HEK293 (cell line): ENCODE measurements around the gene MITF.

Experiments used
- CTCF ChIA-PET: fragments of 350-600 bp; formaldehyde crosslinking; extraction: SDS; loops from one replicate; lab custom pipeline; 2021; ENCODE audit warnings: antibody characterized with exemption; lab: Yijun Ruan, JAX
- POLR2A ChIA-PET: fragments of 300-600 bp; formaldehyde crosslinking; extraction: SDS; loops from one replicate; lab custom pipeline; 2020; ENCODE audit warnings: antibody characterized with exemption, inconsistent platforms; lab: Yijun Ruan, JAX
- H3K27ac ChIP-seq: fragments of 200-500 bp; sonication (Bioruptor generic); 2 replicates; pipeline ENCODE4 v1.5.1; 2014; ENCODE audit warnings: low read depth, low read length, control low read depth, inconsistent platforms; ENCODE audit errors: extremely low read depth
- H3K36me3 ChIP-seq, 2 experiments: fragments of 200-500 bp in 1 of 2; sonication (Bioruptor generic) in 1 of 2; 1 replicate in 1 of 2; 2 replicates in 1 of 2; pipeline ENCODE4 v1.5.1; 2014 to 2017; ENCODE audit warnings: inconsistent platforms in 2 of 2, low read length in 2 of 2; ENCODE audit not compliant: control insufficient read depth in 2 of 2, insufficient read depth in 1 of 2
- H3K4me1 ChIP-seq: fragments of 200-500 bp; sonication (Bioruptor generic); 2 replicates; pipeline ENCODE4 v1.5.1; 2014; ENCODE audit warnings: mild to moderate bottlenecking, low read length, inconsistent platforms; ENCODE audit not compliant: control insufficient read depth, insufficient read depth
- H3K4me3 ChIP-seq: 2 replicates; pipeline ENCODE4 v1.5.1; 2011; ENCODE audit warnings: low read depth, mild to moderate bottlenecking, control low read depth, low read length, moderate library complexity
- H3K9me3 ChIP-seq: fragments of 200-500 bp; sonication (Bioruptor generic); 2 replicates; pipeline ENCODE4 v1.5.1; 2014; ENCODE audit warnings: low read depth, low read length, inconsistent platforms; ENCODE audit not compliant: control insufficient read depth, insufficient read depth
- PRDM1 ChIP-seq: fragments of 450-650 bp; formaldehyde crosslinking; IDR thresholded peaks from 2 replicates; pipeline ENCODE4; 2016; ENCODE audit warnings: missing biosample characterization, missing genetic modification characterization
- REPIN1 ChIP-seq: fragments of 450-650 bp; formaldehyde crosslinking; IDR thresholded peaks from 2 replicates; pipeline ENCODE4 v1.5.1; 2017; ENCODE audit warnings: missing biosample characterization, missing genetic modification characterization, low read depth
- TCF7L2 ChIP-seq: IDR thresholded peaks from 2 replicates; pipeline ENCODE4 v1.6.1; 2011; ENCODE audit warnings: low read depth, mild to moderate bottlenecking, inconsistent platforms, low read length, moderate library complexity, borderline replicate concordance
- ZBTB1 ChIP-seq: fragments of 450-650 bp; formaldehyde crosslinking; IDR thresholded peaks from 2 replicates; pipeline ENCODE4 v1.5.1; 2016; ENCODE audit warnings: missing biosample characterization, missing genetic modification characterization
- ZNF2 ChIP-seq: fragments of 450-650 bp; formaldehyde crosslinking; IDR thresholded peaks from 2 replicates; pipeline ENCODE4 v1.5.1; 2016; ENCODE audit warnings: missing biosample characterization, missing genetic modification characterization
- ZNF658 ChIP-seq: fragments of 450-650 bp; formaldehyde crosslinking; IDR thresholded peaks from 2 replicates; pipeline ENCODE4; 2016; ENCODE audit warnings: missing biosample characterization, missing genetic modification characterization
- ZNF670 ChIP-seq: fragments of 450-650 bp; formaldehyde crosslinking; IDR thresholded peaks from 2 replicates; pipeline ENCODE4 v1.5.1; 2016; ENCODE audit warnings: missing biosample characterization, missing genetic modification characterization, low read depth
- ZSCAN4 ChIP-seq: fragments of 450-650 bp; formaldehyde crosslinking; IDR thresholded peaks from 2 replicates; pipeline ENCODE4 v1.5.1; 2017; ENCODE audit warnings: missing biosample characterization, missing genetic modification characterization

The MITF gene

GRCh38 chr3:70006089-70006488 lies 266.8 kb downstream of the MITF start:
- H3K27ac ChIP-seq = no peak overlapping the region
- ChIA-PET CTCF (interaction anchor here (0.6 to 0.7 kb wide), 2 partner anchors 12 to 114 kb away, joined by 3 read pairs; no protein-coding TSS in a partner anchor), POLR2A (no interaction called here)
- H3K4me3 ChIP-seq = no peak overlapping the region
- no peak for TF ChIP-seq PRDM1 (tag by site-specific recombination)
- no peak for TF ChIP-seq TCF7L2
- TF ChIP-seq, all 188 proteins: peak for 0
- Histone ChIP-seq H3K4me1 (no peaks in the 10 kb centered on the region), H3K9me3 (no peaks in the 10 kb centered on the region), H3K36me3 (no peaks in the 10 kb centered on the region)

- Histone ChIP-seq H3K4me3 (no peak overlapping the region), H3K9me3 (no peaks in the 10 kb centered on the region), H3K4me1 (no peaks in the 10 kb centered on the region), H3K36me3 (no peaks in the 10 kb centered on the region), H3K27ac (no peak overlapping the region)
- ChIA-PET POLR2A (no interaction called here), CTCF (no interaction called here)
- no peak for TF ChIP-seq ZSCAN4 (tag by site-specific recombination)
- no peak for TF ChIP-seq ZNF670
Observed at GRCh38 chr3:70010346-70010745, 271.1 kb downstream of the MITF start.

GRCh38 chr3:70011582-70011981 lies 272.3 kb downstream of the MITF start:
- no peak overlapping the region for H3K27ac ChIP-seq
- CTCF ChIA-PET = no interaction called here
- H3K4me1 ChIP-seq = no peaks in the 10 kb centered on the region
- H3K9me3 ChIP-seq = no peaks in the 10 kb centered on the region
- no peak overlapping the region for H3K4me3 ChIP-seq
- no peak for TF ChIP-seq ZNF2 (tag by site-specific recombination)
- TF ChIP-seq ZNF658 = no peak
- TF ChIP-seq ZBTB1 (tag by site-specific recombination) = no peak
- no peak for TF ChIP-seq REPIN1 (tag by site-specific recombination)
- H3K36me3 ChIP-seq = no peaks in the 10 kb centered on the region
- POLR2A ChIA-PET = no interaction called here
